ENCODE data around the gene ST8SIA2. TPM values are rescaled to one million over a fixed set of nuclear protein-coding genes. Genes with fewer than 3 reads are reported as not detected.

ST8SIA2 gene
- total RNA-seq, 4 donors from 2014 or later = 0.27 to 0.79 TPM; not detected in 2

- in situ Hi-C loops (cut with MboI; ENCODE audit: low pct_ligation_motif_present in 1 of 4, low pct_unique_long_range_greater_than_20kb in 1 of 4, low sequenced_read_pairs in 3 of 4) = no loop called here
- no peak for TF ChIP-seq CTCF (IDR thresholded peaks at IDR 0.05)
- intact Hi-C loops (cut with DNase I; ENCODE audit: low total_unique reads) = no loop called here
- no peak for DNase-seq
- Histone ChIP-seq H3K36me3 (no peaks in the 10 kb centered on the region), H3K27me3 (no peaks in the 10 kb centered on the region), H3K4me3 (no peak overlapping the region), H3K4me1 (no peaks in the 10 kb centered on the region), H3K9me3 (no peaks in the 10 kb centered on the region), H3K27ac (no peak overlapping the region)
- 74 to 83% methylated on average over 3 to 7 of the region's 7 CpGs for WGBS, 2 donors (ENCODE audit: low coverage in 1 of 2)
Observed at GRCh38 chr15:92463826-92464225, 70.1 kb downstream of the ST8SIA2 start.

- no peak overlapping the region for H3K4me3 ChIP-seq
- TF ChIP-seq CTCF (IDR thresholded peaks at IDR 0.05) (no peak), EP300 (IDR thresholded peaks at IDR 0.05; ENCODE audit: low read depth) (no peak)
- in situ Hi-C loops (cut with MboI; ENCODE audit: low pct_ligation_motif_present in 1 of 4, low pct_unique_long_range_greater_than_20kb in 1 of 4, low sequenced_read_pairs in 3 of 4) (no loop called here), intact Hi-C loops (cut with DNase I; ENCODE audit: low total_unique reads) (no loop called here)
- no peak overlapping the region for H3K27ac ChIP-seq
- DNase-seq = no peak
- H3K9me3 ChIP-seq = no peaks in the 10 kb centered on the region
- no peaks in the 10 kb centered on the region for H3K36me3 ChIP-seq
- WGBS, 2 donors (ENCODE audit: low coverage in 1 of 2) = 80 to 89% methylated on average over 1 to 8 of the region's 8 CpGs
- H3K4me1 ChIP-seq = no peaks in the 10 kb centered on the region
- H3K27me3 ChIP-seq = no peaks in the 10 kb centered on the region
Observed at GRCh38 chr15:92466834-92467233, 73.2 kb downstream of the ST8SIA2 start.

- DNase-seq = no peak
- no peaks in the 10 kb centered on the region for H3K4me1 ChIP-seq
- TF ChIP-seq EP300 (IDR thresholded peaks at IDR 0.05; ENCODE audit: low read depth) = no peak
- TF ChIP-seq CTCF (IDR thresholded peaks at IDR 0.05) = no peak
- TF ChIP-seq POLR2A (IDR thresholded peaks at IDR 0.05) = no peak
- no peak for TF ChIP-seq POLR2AphosphoS5 (IDR thresholded peaks at IDR 0.05)
- in situ Hi-C loops (cut with MboI; ENCODE audit: low pct_ligation_motif_present in 1 of 4, low pct_unique_long_range_greater_than_20kb in 1 of 4, low sequenced_read_pairs in 3 of 4) (no loop called here), intact Hi-C loops (cut with DNase I; ENCODE audit: low total_unique reads) (no loop called here)
- H3K27me3 ChIP-seq = no peaks in the 10 kb centered on the region
- 40 to 93% methylated on average over 1 to 11 of the region's 11 CpGs for WGBS, 2 donors (ENCODE audit: low coverage in 1 of 2)
- H3K4me3 ChIP-seq = no peak overlapping the region
- no peak overlapping the region for H3K27ac ChIP-seq
- no peaks in the 10 kb centered on the region for H3K9me3 ChIP-seq
- no peaks in the 10 kb centered on the region for H3K36me3 ChIP-seq
Observed at GRCh38 chr15:92467245-92467644, 73.6 kb downstream of the ST8SIA2 start.

GRCh38 chr15:92468991-92469390, 75.3 kb downstream of the ST8SIA2 start:
- 80 to 86% methylated on average over 1 to 3 of the region's 3 CpGs for WGBS, 2 donors (ENCODE audit: low coverage in 1 of 2)
- Histone ChIP-seq H3K9me3 (no peaks in the 10 kb centered on the region), H3K27ac (no peak overlapping the region), H3K4me3 (no peak overlapping the region), H3K27me3 (no peaks in the 10 kb centered on the region), H3K4me1 (no peaks in the 10 kb centered on the region), H3K36me3 (no peaks in the 10 kb centered on the region)
- intact Hi-C loops (cut with DNase I; ENCODE audit: low total_unique reads) (no loop called here), in situ Hi-C loops (cut with MboI; ENCODE audit: low pct_ligation_motif_present in 1 of 4, low pct_unique_long_range_greater_than_20kb in 1 of 4, low sequenced_read_pairs in 3 of 4) (no loop called here)
- TF ChIP-seq EP300 (IDR thresholded peaks at IDR 0.05; ENCODE audit: low read depth) = no peak
- TF ChIP-seq CTCF (IDR thresholded peaks at IDR 0.05) = no peak
- TF ChIP-seq POLR2A (IDR thresholded peaks at IDR 0.05) = no peak
- TF ChIP-seq POLR2AphosphoS5 (IDR thresholded peaks at IDR 0.05) = no peak
- DNase-seq = no peak

Measured in transverse colon (tissue), 4 donors.